K562 (cell line): ENCODE results near the gene GGTLC2. TPM values are rescaled to one million over a fixed set of nuclear protein-coding genes. Genes with fewer than 3 reads are reported as not detected.

Source experiments
- ATAC-seq: fragments of 200-7000 bp; cut with Tn5 transposase; 3 replicates; pipeline ENCODE4 v1.9.1; 2020; ENCODE audit warnings: moderate library complexity
- BruUV-seq: library from RNA; stranded (reverse); fragments of 400-500 nt; replicated peaks from 2 replicates; lab custom pipeline; 2021; lab: Mats Ljungman, UMichigan
- CTCF ChIA-PET: fragments of 300-600 bp; formaldehyde crosslinking; extraction: SDS; loops from one replicate; lab custom pipeline; 2021; ENCODE audit warnings: low intra/inter-chr PET ratio; lab: Yijun Ruan, JAX
- POLR2A ChIA-PET: fragments of 300-600, 350-650 bp; sonication (Branson Sonifier 250); formaldehyde crosslinking; extraction: SDS; loops from one replicate; lab custom pipeline; 2021; ENCODE audit warnings: antibody characterized with exemption, inconsistent platforms; lab: Yijun Ruan, JAX
- DNase-seq, 4 experiments: peaks; one replicate each; pipeline versions ENCODE4 v3.0.0 to v3.0.0-alpha.2; 2011 to 2018; ENCODE audit warnings: low spot score in 3 of 4, mixed read lengths in 3 of 4; ENCODE audit errors: extremely low read depth in 1 of 4
- FAIRE-seq: peaks from 2 replicates; lab custom pipeline; 2011; peaks lifted over from hg19 to GRCh38; lab: Jason Lieb, UNC
- H2AFZ ChIP-seq: 2 replicates; pipeline ENCODE4 v1.6.0; 2011; ENCODE audit warnings: low read depth, low read length, control low read depth, inconsistent platforms
- H3K27ac ChIP-seq: fragments of 200-600 bp; 3 replicates; pipeline ENCODE4 v1.8.0; 2011; ENCODE audit warnings: low read depth, mild to moderate bottlenecking, control low read depth, inconsistent platforms, low read length, moderate library complexity, mixed read lengths; ENCODE audit errors: extremely low read depth
- H3K27me3 ChIP-seq, 2 experiments: fragments of 300-600 bp in 1 of 2; 2 replicates in 1 of 2; 3 replicates in 1 of 2; pipeline versions ENCODE4 v1.6.0 to v1.8.0; 2011; ENCODE audit warnings: inconsistent platforms in 2 of 2, low read length in 2 of 2, mild to moderate bottlenecking in 1 of 2, mixed read lengths in 1 of 2, moderate library complexity in 1 of 2; ENCODE audit not compliant: control insufficient read depth in 2 of 2, insufficient read depth in 2 of 2
- H3K36me3 ChIP-seq: fragments of 300-600 bp; 3 replicates; pipeline ENCODE4 v1.8.0; 2011; ENCODE audit warnings: mild to moderate bottlenecking, low read length, inconsistent platforms; ENCODE audit not compliant: control insufficient read depth, insufficient read depth
- H3K4me1 ChIP-seq, 2 experiments: fragments of 200-600 bp in 1 of 2; replicated peaks in 1 of 2; 2 replicates in 1 of 2; 3 replicates in 1 of 2; pipeline versions ENCODE4 v1.5.1 to v1.8.0; 2011; ENCODE audit warnings: inconsistent platforms in 2 of 2, low read length in 2 of 2, mild to moderate bottlenecking in 1 of 2, mixed read lengths in 1 of 2, moderate library complexity in 1 of 2; ENCODE audit not compliant: control insufficient read depth in 2 of 2, insufficient read depth in 2 of 2
- H3K4me2 ChIP-seq: 2 replicates; pipeline ENCODE4 v1.6.1; 2011; ENCODE audit warnings: low read length, control low read depth, inconsistent platforms, mixed read lengths; ENCODE audit not compliant: insufficient read depth
- H3K4me3 ChIP-seq: fragments of 200-600 bp; sonication (generic), shearing (Covaris generic); 2 replicates; pipeline ENCODE4 v1.5.1; 2016; ENCODE audit warnings: control low read depth, inconsistent platforms
- H3K79me2 ChIP-seq: fragments of 200-600 bp; 3 replicates; pipeline ENCODE4 v1.8.0; 2011; ENCODE audit warnings: low read length, inconsistent platforms; ENCODE audit not compliant: control insufficient read depth, insufficient read depth
- H3K9ac ChIP-seq, 2 experiments: 2 replicates each; pipeline versions ENCODE4 v1.6.0 to v1.6.1; 2011; ENCODE audit warnings: low read depth in 2 of 2, low read length in 2 of 2, control low read depth in 1 of 2, inconsistent platforms in 1 of 2, mild to moderate bottlenecking in 1 of 2, mixed read lengths in 1 of 2; ENCODE audit not compliant: insufficient read depth in 1 of 2
- H3K9me1 ChIP-seq: one replicate; pipeline ENCODE4 v1.6.0; 2011; ENCODE audit warnings: inconsistent platforms, mild to moderate bottlenecking, low read length, moderate library complexity; ENCODE audit not compliant: control insufficient read depth, insufficient read depth
- H3K9me3 ChIP-seq: replicated peaks from 2 replicates; pipeline ENCODE4 v1.5.1; 2011; ENCODE audit warnings: low read depth, low read length, inconsistent platforms; ENCODE audit not compliant: control insufficient read depth, insufficient read depth
- H4K20me1 ChIP-seq: replicated peaks from 2 replicates; pipeline ENCODE4 v1.6.1; 2011; ENCODE audit warnings: low read length, inconsistent platforms, mixed read lengths; ENCODE audit not compliant: control insufficient read depth, insufficient read depth
- CBFA2T2 ChIP-seq: fragments of 450-650 bp; conservative IDR thresholded peaks from 2 replicates; pipeline ENCODE4 v1.6.1; 2017; ENCODE audit warnings: mild to moderate bottlenecking
- DNMT1 ChIP-seq: fragments of 450-650 bp; IDR thresholded peaks from 2 replicates; pipeline ENCODE4 v1.6.1; 2016; ENCODE audit warnings: antibody characterized with exemption, mild to moderate bottlenecking
- EGR1 ChIP-seq: fragments of 450-650 bp; conservative IDR thresholded peaks from 2 replicates; pipeline ENCODE4 v1.6.1; 2017; ENCODE audit warnings: mild to moderate bottlenecking
- MEF2A ChIP-seq: IDR thresholded peaks from 2 replicates; pipeline ENCODE4 v1.6.1; 2011; ENCODE audit warnings: low read depth, mild to moderate bottlenecking, low read length, moderate library complexity; ENCODE audit not compliant: control insufficient read depth
- PHF20 ChIP-seq: fragments of 450-650 bp; IDR thresholded peaks from 2 replicates; pipeline ENCODE4 v1.6.1; 2018; ENCODE audit not compliant: partially characterized antibody
- SRSF3 ChIP-seq: fragments of 200-400 bp; formaldehyde crosslinking; IDR thresholded peaks from 2 replicates; pipeline ENCODE4 v1.6.1; 2016; ENCODE audit warnings: mild to moderate bottlenecking, low read length, moderate library complexity; ENCODE audit not compliant: insufficient read depth
- TAF7 ChIP-seq: fragments of 450-650 bp; IDR thresholded peaks from 2 replicates; pipeline ENCODE4 v1.6.1; 2016; ENCODE audit warnings: missing genetic modification characterization, missing compliant biosample characterization
- ZC3H4 ChIP-seq: sonication (generic); formaldehyde crosslinking; IDR thresholded peaks from 2 replicates; pipeline ENCODE4 v1.9.0; 2021; ENCODE audit warnings: missing genetic modification reagents, borderline replicate concordance
- ZNF217 ChIP-seq: sonication (generic); formaldehyde crosslinking; IDR thresholded peaks from 2 replicates; pipeline ENCODE4 v1.8.0; 2022; ENCODE audit warnings: mild to moderate bottlenecking, missing genetic modification reagents
- ZNF583 ChIP-seq: fragments of 250-450 bp; sonication (Bioruptor Pico); IDR thresholded peaks from 2 replicates; pipeline ENCODE4 v1.4.0; 2020
- ZNF76 ChIP-seq: fragments of 250-450 bp; sonication (Bioruptor Pico); IDR thresholded peaks from 2 replicates; pipeline ENCODE4 v1.4.0; 2020; ENCODE audit warnings: mild to moderate bottlenecking, moderate library complexity, borderline replicate concordance
- WGBS: fragments of 100-300 bp; shearing (Covaris generic); methylation state at CpG from one replicate; pipeline ENCODE4 v1.1.6; 2016; ENCODE audit warnings: low coverage, mixed read lengths; ENCODE audit not compliant: insufficient coverage; ENCODE audit errors: missing lambda C conversion rate; 5-methylcytosine and 5-hydroxymethylcytosine counted together
- in situ Hi-C: fragments of 300-500 bp; cut with MboI; formaldehyde crosslinking; loops from 4 replicates; pipeline ENCODE4 v1.15.0; 2018; ENCODE audit warnings: inconsistent platforms, mixed read lengths
- intact Hi-C: fragments of 100-400 bp; cut with micrococcal nuclease; formaldehyde crosslinking; loops from 2 replicates; pipeline ENCODE4 v1.14.2; 2022
- polyA plus RNA-seq, 8 experiments: library from polyadenylated mRNA; depleted of rRNA in 4 of 8; stranded (reverse) in 5 of 8; unstranded in 3 of 8; fragments of >200 nt; fragmentation: Nextera tagmentation in 2 of 8; fragmentation: Illumina TruSeq in 1 of 8; extraction: Ambion mirVana in 2 of 8; extraction: Trizol in 1 of 8; gene quantifications; 2 replicates each; pipeline versions ENCODE4 v1.2.1 to v1.2.3, GENCODE V29; 2011 to 2014; ENCODE audit warnings: inconsistent platforms in 1 of 8, missing spikeins in 1 of 8
- total RNA-seq, 7 experiments: library from RNA; depleted of rRNA in 6 of 7; stranded (reverse); fragments of >200 nt in 6 of 7; fragmentation: Illumina TruSeq in 2 of 7; extraction: Trizol in 2 of 7; gene quantifications; 2 replicates each; pipeline versions ENCODE4 v1.2.1 to v1.2.3, GENCODE V29; 2011 to 2021; ENCODE audit warnings: low replicate concordance in 1 of 7
- TF ChIP-seq, protein P1 (sequence below): sonication (generic); formaldehyde crosslinking; IDR thresholded peaks from 2 replicates; pipeline ENCODE4 v1.8.1; 2023; ENCODE audit warnings: mild to moderate bottlenecking, missing genetic modification reagents
- TF ChIP-seq, protein P2 (sequence below): conservative IDR thresholded peaks from 2 replicates; pipeline ENCODE4 v1.6.1; 2011; ENCODE audit warnings: low read depth, mild to moderate bottlenecking, low read length; ENCODE audit not compliant: control insufficient read depth
- TF ChIP-seq, protein P3 (sequence below): fragments of 450-650 bp; formaldehyde crosslinking; conservative IDR thresholded peaks from 2 replicates; pipeline ENCODE4 v1.4.0; 2022; ENCODE audit warnings: mild to moderate bottlenecking, missing genetic modification characterization
- TF ChIP-seq, protein P4 (sequence below): fragments of 250-450 bp; sonication (Bioruptor Pico); IDR thresholded peaks from 2 replicates; pipeline ENCODE4 v1.5.1; 2021; ENCODE audit warnings: mild to moderate bottlenecking

The GGTLC2 gene
- total and polyA plus RNA-seq, 9 of the 15 experiments (the other 6 are each of a cell fraction or from before 2014, with no cell fraction given) = not detected

DNA sequence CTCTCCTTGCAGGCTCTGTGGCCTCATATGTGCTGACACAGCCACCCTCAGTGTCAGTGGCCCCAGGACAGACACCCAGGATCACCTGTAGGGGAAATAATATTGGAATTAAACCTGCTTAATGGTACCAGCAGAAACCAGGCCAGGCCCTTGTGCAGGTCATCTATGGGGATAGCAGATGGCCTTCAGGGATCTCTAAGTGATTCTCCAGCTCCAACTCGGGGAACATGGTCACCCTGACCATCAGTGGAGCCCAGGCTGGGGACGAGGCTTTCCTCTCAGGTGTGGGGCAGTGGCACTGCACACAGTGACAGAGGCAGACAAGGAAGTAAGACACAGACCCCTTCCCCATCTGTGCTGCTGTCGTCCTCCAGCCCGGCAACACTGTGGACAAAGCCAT is 16.9 kb downstream of the GGTLC2 start (continued):
- TF ChIP-seq ZNF76 (CRISPR knock-in tag) (no peak), ZNF583 (CRISPR knock-in tag) (no peak)
- TF ChIP-seq, protein P1, sequence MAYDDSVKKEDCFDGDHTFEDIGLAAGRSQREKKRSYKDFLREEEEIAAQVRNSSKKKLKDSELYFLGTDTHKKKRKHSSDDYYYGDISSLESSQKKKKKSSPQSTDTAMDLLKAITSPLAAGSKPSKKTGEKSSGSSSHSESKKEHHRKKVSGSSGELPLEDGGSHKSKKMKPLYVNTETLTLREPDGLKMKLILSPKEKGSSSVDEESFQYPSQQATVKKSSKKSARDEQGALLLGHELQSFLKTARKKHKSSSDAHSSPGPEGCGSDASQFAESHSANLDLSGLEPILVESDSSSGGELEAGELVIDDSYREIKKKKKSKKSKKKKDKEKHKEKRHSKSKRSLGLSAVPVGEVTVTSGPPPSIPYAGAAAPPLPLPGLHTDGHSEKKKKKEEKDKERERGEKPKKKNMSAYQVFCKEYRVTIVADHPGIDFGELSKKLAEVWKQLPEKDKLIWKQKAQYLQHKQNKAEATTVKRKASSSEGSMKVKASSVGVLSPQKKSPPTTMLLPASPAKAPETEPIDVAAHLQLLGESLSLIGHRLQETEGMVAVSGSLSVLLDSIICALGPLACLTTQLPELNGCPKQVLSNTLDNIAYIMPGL (CRISPR knock-in tag) = peak; percentile 72; the same call in 1 of the 2 replicates

DNA sequence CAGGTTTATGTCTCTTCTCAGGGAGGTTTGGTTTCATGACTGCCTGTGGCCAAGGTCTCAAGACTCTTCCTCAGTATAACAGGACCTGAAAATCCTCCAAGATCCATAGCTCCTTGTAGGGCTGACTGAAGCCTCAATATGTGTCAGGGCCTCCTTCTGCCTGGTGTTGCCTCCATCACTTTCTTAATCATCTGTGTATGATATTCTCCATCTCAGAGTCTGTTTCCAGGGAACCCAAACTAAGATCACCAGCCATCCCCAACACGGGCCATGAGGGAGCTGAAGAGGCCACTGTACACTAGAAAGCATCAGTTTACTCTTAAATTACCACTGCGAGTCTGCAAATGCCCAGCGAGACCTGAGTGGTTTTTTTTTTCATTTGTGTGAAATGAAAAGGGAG is 17.7 kb downstream of the GGTLC2 start:
- FAIRE-seq (no peak), DNase-seq (no peak), ATAC-seq (no peak)
- in situ Hi-C loops = no loop called here
- Histone ChIP-seq H2AFZ (no peak overlapping the region), H3K79me2 (no peaks in the 10 kb centered on the region), H3K4me2 (no peak overlapping the region), H3K36me3 (no peaks in the 10 kb centered on the region), H3K9me3 (no peaks in the 10 kb centered on the region), H3K9me1 (peaks cover 4% of the 10 kb centered on the region), H3K27ac (no peak overlapping the region), H3K4me3 (no peak overlapping the region), H3K4me1 (peaks cover 0 to 3% of the 10 kb centered on the region in 2 experiments; a peak in 1 of 5 replicates), H4K20me1 (peaks cover 25% of the 10 kb centered on the region), H3K27me3 (peaks cover 27 to 49% of the 10 kb centered on the region in 2 experiments), H3K9ac (no peak overlapping the region)
- WGBS = under 1% methylated on average over 3 of the region's 3 CpGs
- no TSS peak for BruUV-seq
- CTCF ChIA-PET = no interaction called here
- intact Hi-C loops = no loop called here
- POLR2A ChIA-PET = interaction anchor here (0.6 to 3.5 kb wide), 6 partner anchors 12 to 248 kb away, joined by 3 to 24 read pairs (median 4); no protein-coding TSS in a partner anchor
- TF ChIP-seq, protein P2, sequence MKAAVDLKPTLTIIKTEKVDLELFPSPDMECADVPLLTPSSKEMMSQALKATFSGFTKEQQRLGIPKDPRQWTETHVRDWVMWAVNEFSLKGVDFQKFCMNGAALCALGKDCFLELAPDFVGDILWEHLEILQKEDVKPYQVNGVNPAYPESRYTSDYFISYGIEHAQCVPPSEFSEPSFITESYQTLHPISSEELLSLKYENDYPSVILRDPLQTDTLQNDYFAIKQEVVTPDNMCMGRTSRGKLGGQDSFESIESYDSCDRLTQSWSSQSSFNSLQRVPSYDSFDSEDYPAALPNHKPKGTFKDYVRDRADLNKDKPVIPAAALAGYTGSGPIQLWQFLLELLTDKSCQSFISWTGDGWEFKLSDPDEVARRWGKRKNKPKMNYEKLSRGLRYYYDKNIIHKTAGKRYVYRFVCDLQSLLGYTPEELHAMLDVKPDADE = 0 out of 2 replicates have a peak, but pooled peaks have one; percentile 31
- TF ChIP-seq ZC3H4 (CRISPR knock-in tag) (no peak), SRSF3 (no peak), CBFA2T2 (no peak), ZNF217 (no peak), TAF7 (tag) (no peak), DNMT1 (no peak), EGR1 (no peak), PHF20 (peak; percentile 29), MEF2A (no peak)
- TF ChIP-seq, protein P3, sequence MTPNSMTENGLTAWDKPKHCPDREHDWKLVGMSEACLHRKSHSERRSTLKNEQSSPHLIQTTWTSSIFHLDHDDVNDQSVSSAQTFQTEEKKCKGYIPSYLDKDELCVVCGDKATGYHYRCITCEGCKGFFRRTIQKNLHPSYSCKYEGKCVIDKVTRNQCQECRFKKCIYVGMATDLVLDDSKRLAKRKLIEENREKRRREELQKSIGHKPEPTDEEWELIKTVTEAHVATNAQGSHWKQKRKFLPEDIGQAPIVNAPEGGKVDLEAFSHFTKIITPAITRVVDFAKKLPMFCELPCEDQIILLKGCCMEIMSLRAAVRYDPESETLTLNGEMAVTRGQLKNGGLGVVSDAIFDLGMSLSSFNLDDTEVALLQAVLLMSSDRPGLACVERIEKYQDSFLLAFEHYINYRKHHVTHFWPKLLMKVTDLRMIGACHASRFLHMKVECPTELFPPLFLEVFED (CRISPR knock-in tag) = no peak
- TF ChIP-seq, protein P4, sequence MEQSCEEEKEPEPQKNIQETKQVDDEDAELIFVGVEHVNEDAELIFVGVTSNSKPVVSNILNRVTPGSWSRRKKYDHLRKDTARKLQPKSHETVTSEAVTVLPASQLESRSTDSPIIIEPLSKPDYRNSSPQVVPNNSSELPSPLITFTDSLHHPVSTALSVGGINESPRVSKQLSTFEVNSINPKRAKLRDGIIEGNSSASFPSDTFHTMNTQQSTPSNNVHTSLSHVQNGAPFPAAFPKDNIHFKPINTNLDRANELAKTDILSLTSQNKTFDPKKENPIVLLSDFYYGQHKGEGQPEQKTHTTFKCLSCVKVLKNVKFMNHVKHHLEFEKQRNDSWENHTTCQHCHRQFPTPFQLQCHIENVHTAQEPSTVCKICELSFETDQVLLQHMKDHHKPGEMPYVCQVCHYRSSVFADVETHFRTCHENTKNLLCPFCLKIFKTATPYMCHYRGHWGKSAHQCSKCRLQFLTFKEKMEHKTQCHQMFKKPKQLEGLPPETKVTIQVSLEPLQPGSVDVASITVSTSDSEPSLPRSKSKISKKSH (CRISPR knock-in tag) = no peak
